GM23248 (cell line): Measurements from ENCODE around the gene TRIM29. TPM values are rescaled to one million over a fixed set of nuclear protein-coding genes. Genes with fewer than 3 reads are reported as not detected.

ENCODE experiments used
- DNase-seq: peaks from one replicate; pipeline ENCODE4 v3.0.0-alpha.2; 2015
- H2AFZ ChIP-seq: fragments of 200-600 bp; sonication (generic); 2 replicates; pipeline ENCODE4 v1.6.1; 2016; ENCODE audit warnings: antibody characterized with exemption
- H3F3A ChIP-seq: fragments of 200-600 bp; sonication (generic); 2 replicates; pipeline ENCODE4 v1.6.1; 2016; ENCODE audit warnings: mild to moderate bottlenecking, antibody characterized with exemption, mixed run types; ENCODE audit not compliant: insufficient read depth
- H3K27ac ChIP-seq: fragments of 200-600 bp; sonication (generic); 2 replicates; pipeline ENCODE4 v1.5.1; 2016; ENCODE audit warnings: mild to moderate bottlenecking
- H3K27me3 ChIP-seq: fragments of 200-600 bp; sonication (generic); replicated peaks from 2 replicates; pipeline ENCODE4 v1.6.1; 2016; ENCODE audit warnings: mild to moderate bottlenecking; ENCODE audit not compliant: insufficient read depth
- H3K36me3 ChIP-seq: fragments of 200-600 bp; sonication (generic); 2 replicates; pipeline ENCODE4 v1.6.1; 2016; ENCODE audit warnings: low read depth, mild to moderate bottlenecking
- H3K4me1 ChIP-seq: fragments of 200-600 bp; sonication (generic); 2 replicates; pipeline ENCODE4 v1.6.1; 2016; ENCODE audit warnings: mild to moderate bottlenecking; ENCODE audit not compliant: insufficient read depth
- H3K4me2 ChIP-seq: fragments of 200-600 bp; sonication (generic); one replicate; pipeline ENCODE4 v1.6.1; 2016; ENCODE audit warnings: mild to moderate bottlenecking; ENCODE audit not compliant: unreplicated experiment
- H3K4me3 ChIP-seq: fragments of 200-600 bp; sonication (generic); 2 replicates; pipeline ENCODE4 v1.5.1; 2016; ENCODE audit warnings: mild to moderate bottlenecking
- H3K79me2 ChIP-seq: fragments of 200-600 bp; sonication (generic); 2 replicates; pipeline ENCODE4 v1.6.1; 2016; ENCODE audit warnings: mild to moderate bottlenecking; ENCODE audit not compliant: insufficient read depth
- H3K9ac ChIP-seq: fragments of 200-600 bp; sonication (generic); 2 replicates; pipeline ENCODE4 v1.6.1; 2016; ENCODE audit warnings: mild to moderate bottlenecking
- H3K9me2 ChIP-seq: fragments of 200-600 bp; sonication (generic); 2 replicates; pipeline ENCODE4 v1.6.1; 2016; ENCODE audit warnings: mixed run types, mild to moderate bottlenecking, moderate library complexity; ENCODE audit not compliant: insufficient read depth
- H3K9me3 ChIP-seq: fragments of 200-600 bp; sonication (generic); one replicate; pipeline ENCODE4 v1.6.1; 2017; ENCODE audit warnings: low read depth
- H4K20me1 ChIP-seq: fragments of 200-600 bp; sonication (generic); 2 replicates; pipeline ENCODE4 v1.6.0; 2016; ENCODE audit not compliant: insufficient read depth
- EZH2 ChIP-seq: fragments of 200-600 bp; sonication (generic); IDR thresholded peaks from 2 replicates; pipeline ENCODE4 v1.6.1; 2018; ENCODE audit warnings: antibody characterized with exemption, mild to moderate bottlenecking; ENCODE audit not compliant: insufficient read depth, poor library complexity, severe bottlenecking
- EZH2phosphoT487 ChIP-seq: fragments of 200-600 bp; sonication (generic); IDR thresholded peaks from 2 replicates; pipeline ENCODE4 v1.6.1; 2018; ENCODE audit warnings: antibody characterized with exemption, moderate library complexity, mild to moderate bottlenecking, low read depth; ENCODE audit not compliant: insufficient read depth
- WGBS, 2 experiments: methylation state at CpG; one replicate each; pipeline ENCODE4 v1.1.6; 2015 to 2017; ENCODE audit warnings: low lambda C conversion rate in 2 of 2, low coverage in 1 of 2; ENCODE audit errors: missing lambda C conversion rate in 2 of 2; 5-methylcytosine and 5-hydroxymethylcytosine counted together
- in situ Hi-C: fragments of 300-500 bp; cut with MboI; formaldehyde crosslinking; loops from 2 replicates; pipeline ENCODE4 v1.15.0; 2020
- polyA plus RNA-seq: library from polyadenylated mRNA; unstranded; fragments of >200 nt; fragmentation: Nextera tagmentation; extraction: Ambion mirVana; gene quantifications from 2 replicates; pipeline ENCODE4 v1.2.1, GENCODE V29; 2016
- total RNA-seq: library from RNA; depleted of rRNA; stranded (reverse); fragments of >200 nt; shearing (Covaris generic); gene quantifications from 2 replicates; pipeline ENCODE4 v1.2.3, GENCODE V29; 2014

TRIM29 gene
- total and polyA plus RNA-seq, 2 experiments from 2014 or later, result 0.86 TPM; not detected in 1

DNA sequence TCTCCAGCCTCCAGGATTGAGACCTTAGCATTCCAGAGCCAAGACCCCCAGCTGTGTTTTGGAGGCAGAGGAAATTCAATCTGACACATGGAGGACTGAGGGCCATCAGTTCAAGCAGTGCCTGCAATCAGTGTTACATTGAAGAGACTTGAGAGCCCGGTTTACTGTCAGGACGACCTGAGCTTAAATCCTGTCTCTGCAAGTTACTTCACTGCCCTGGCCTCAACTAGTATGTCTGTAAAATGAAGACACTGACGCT, 35.1 kb downstream of the TRIM29 start:
- no peaks in the 10 kb centered on the region for H3F3A ChIP-seq
- H4K20me1 ChIP-seq, result no peaks in the 10 kb centered on the region
- no peak overlapping the region for H3K4me2 ChIP-seq
- peaks cover 53% of the 10 kb centered on the region for H3K27me3 ChIP-seq
- no peaks in the 10 kb centered on the region for H3K79me2 ChIP-seq
- no peaks in the 10 kb centered on the region for H3K36me3 ChIP-seq
- in situ Hi-C loops, result loop anchor here (25.0 kb wide), 1 partner anchor 615 kb away; no protein-coding TSS in a partner anchor
- H2AFZ ChIP-seq, result no peak overlapping the region
- TF ChIP-seq EZH2, result no peak
- TF ChIP-seq EZH2phosphoT487, result no peak
- no peak overlapping the region for H3K9ac ChIP-seq
- H3K9me3 ChIP-seq, result no peaks in the 10 kb centered on the region
- no peaks in the 10 kb centered on the region for H3K9me2 ChIP-seq
- H3K4me1 ChIP-seq, result no peaks in the 10 kb centered on the region
- WGBS, 2 experiments, result 44 to 50% methylated on average over 3 of the region's 3 CpGs
- H3K4me3 ChIP-seq, result no peak overlapping the region
- H3K27ac ChIP-seq, result no peak overlapping the region
- no peak for DNase-seq

DNA sequence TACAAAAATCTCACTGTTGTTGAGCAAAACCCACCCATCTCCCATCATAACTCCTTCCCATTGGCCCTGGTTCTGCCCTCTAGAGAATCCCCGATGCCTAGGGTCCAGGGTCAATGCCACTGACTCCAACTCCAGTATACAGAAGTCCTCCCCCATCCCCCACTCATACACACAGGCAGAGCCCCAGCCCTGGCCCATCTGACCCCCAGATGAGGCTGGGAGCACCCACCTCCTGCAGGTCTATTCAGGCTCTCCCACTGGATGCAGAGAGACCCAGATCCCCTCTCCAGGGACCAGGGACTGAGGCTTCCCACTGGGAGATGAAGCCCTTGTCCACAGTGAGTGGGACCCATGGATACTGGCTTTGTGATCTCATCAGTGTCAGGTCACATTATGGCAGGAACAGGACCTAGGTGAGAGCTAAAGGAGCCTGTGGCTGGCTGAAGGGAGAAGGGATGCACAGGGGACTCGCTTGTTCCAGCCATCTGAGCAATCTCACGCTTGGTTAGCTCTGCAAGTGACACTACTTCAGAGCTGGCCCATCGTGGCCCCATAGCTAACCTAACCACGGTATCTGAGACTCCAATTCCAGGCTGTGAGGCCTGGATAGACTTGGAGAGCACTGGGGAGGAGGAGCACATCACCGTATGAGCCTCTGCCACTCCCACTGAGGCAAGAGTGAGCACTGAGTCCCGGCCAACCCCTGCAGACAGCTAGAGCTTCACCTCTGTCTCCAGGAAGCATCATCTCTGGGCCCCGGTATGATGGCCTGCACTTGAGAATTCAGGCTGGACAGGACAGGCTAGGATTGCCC, 35.7 kb downstream of the TRIM29 start:
- no peak overlapping the region for H3K9ac ChIP-seq
- H3K27ac ChIP-seq, result no peak overlapping the region
- H3K9me2 ChIP-seq, result no peaks in the 10 kb centered on the region
- H3K4me1 ChIP-seq, result no peaks in the 10 kb centered on the region
- DNase-seq, result no peak
- no peak overlapping the region for H3K4me3 ChIP-seq
- no peak overlapping the region for H2AFZ ChIP-seq
- 48 to 49% methylated on average over 8 of the region's 8 CpGs for WGBS, 2 experiments
- no peaks in the 10 kb centered on the region for H3K79me2 ChIP-seq
- no peaks in the 10 kb centered on the region for H3K36me3 ChIP-seq
- in situ Hi-C loops, result loop anchor here (25.0 kb wide), 1 partner anchor 615 kb away; no protein-coding TSS in a partner anchor
- TF ChIP-seq EZH2 (no peak), EZH2phosphoT487 (no peak)
- H3K27me3 ChIP-seq, result peaks cover 48% of the 10 kb centered on the region
- H3K4me2 ChIP-seq, result no peak overlapping the region
- H3F3A ChIP-seq, result no peaks in the 10 kb centered on the region
- H4K20me1 ChIP-seq, result no peaks in the 10 kb centered on the region
- no peaks in the 10 kb centered on the region for H3K9me3 ChIP-seq

DNA sequence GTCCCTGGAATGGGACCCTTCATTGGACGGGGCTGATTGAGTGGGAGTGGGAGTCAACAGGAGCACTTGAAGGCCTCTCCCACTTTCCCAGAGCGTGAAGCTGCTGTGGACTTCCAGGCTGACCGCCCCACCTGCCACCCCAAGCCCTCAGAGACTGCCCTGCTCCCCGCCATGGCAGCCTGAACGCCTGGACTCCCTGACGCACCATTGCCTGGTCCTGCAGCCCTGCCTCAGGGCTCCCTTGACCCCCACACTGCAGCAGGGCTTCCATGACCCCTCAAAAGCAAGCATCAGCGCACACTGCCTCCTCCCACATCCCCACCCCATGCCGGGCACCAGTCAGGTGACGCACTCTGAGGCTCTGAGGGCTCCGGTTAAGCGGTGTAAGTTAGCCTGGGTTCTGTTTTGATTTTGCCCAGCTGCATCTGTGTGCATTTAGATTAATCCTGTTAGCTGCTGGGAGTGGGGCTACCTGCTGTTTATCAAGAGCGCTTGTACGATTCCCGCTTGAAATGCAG, 39.4 kb downstream of the TRIM29 start:
- H3K27me3 ChIP-seq, result peaks cover 49% of the 10 kb centered on the region

DNA sequence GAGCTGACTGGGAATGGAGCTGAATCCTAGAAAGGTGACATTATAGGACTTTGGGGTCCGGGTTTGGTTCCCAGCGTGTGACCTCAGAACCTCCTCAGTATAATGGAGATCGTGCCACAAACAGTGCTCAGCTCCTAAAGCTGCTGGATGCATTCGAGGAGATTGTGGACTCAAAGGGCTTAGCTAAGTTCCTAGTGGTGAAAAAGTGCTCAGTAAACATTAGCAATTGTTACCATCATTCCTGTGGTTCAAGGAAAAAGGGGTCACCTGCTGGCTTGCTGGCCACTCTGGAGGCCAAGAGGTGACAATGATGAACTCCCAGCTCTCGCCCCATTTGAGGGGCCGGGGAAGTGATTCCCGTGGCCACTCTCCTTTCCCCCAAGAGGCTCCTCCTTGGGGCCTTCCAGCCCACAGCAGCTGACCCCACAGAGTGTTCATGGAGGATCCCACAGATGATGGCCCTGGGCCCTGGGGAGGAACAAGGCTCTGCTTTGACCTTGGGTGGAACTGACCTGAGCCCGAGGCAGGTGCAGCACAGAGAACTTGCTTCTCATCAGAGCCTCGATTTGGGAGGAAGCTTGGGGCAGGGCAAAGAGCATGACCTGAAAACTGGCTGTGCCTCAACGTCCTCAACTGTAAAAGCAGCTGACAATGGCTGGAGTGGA, 40.1 kb downstream of the TRIM29 start:
- Histone ChIP-seq H2AFZ (no peak overlapping the region), H3K4me3 (no peak overlapping the region), H3F3A (no peaks in the 10 kb centered on the region), H3K9ac (no peak overlapping the region), H3K36me3 (no peaks in the 10 kb centered on the region), H3K27ac (no peak overlapping the region), H3K9me2 (no peaks in the 10 kb centered on the region), H3K4me1 (no peaks in the 10 kb centered on the region), H3K9me3 (no peaks in the 10 kb centered on the region), H3K79me2 (no peaks in the 10 kb centered on the region), H4K20me1 (no peaks in the 10 kb centered on the region), H3K4me2 (no peak overlapping the region), H3K27me3 (peaks cover 46% of the 10 kb centered on the region)
- in situ Hi-C loops, result loop anchor here (10.0 kb wide), 1 partner anchor 423 kb away; no protein-coding TSS in a partner anchor
- WGBS, 2 experiments, result 37 to 43% methylated on average over 9 to 10 of the region's 10 CpGs
- no peak for TF ChIP-seq EZH2phosphoT487
- no peak for TF ChIP-seq EZH2
- no peak for DNase-seq

More for the DNA sequence above, 39.4 kb downstream of the TRIM29 start:
- H3K9me3 ChIP-seq, result no peaks in the 10 kb centered on the region
- no peak overlapping the region for H3K4me2 ChIP-seq
- H4K20me1 ChIP-seq, result no peaks in the 10 kb centered on the region
- no peak overlapping the region for H3K9ac ChIP-seq
- no peaks in the 10 kb centered on the region for H3F3A ChIP-seq
- no peak overlapping the region for H3K27ac ChIP-seq
- H3K9me2 ChIP-seq, result no peaks in the 10 kb centered on the region
- no peak for DNase-seq
- no peaks in the 10 kb centered on the region for H3K4me1 ChIP-seq
- H3K4me3 ChIP-seq, result no peak overlapping the region
- TF ChIP-seq EZH2 (no peak), EZH2phosphoT487 (no peak)
- H3K79me2 ChIP-seq, result no peaks in the 10 kb centered on the region
- in situ Hi-C loops, result loop anchor here (10.0 kb wide), 1 partner anchor 424 kb away; no protein-coding TSS in a partner anchor
- H3K36me3 ChIP-seq, result no peaks in the 10 kb centered on the region
- WGBS, 2 experiments, result 45 to 55% methylated on average over 14 of the region's 14 CpGs
- H2AFZ ChIP-seq, result no peak overlapping the region
